Retinal pigment epithelial cell (primary cell): ENCODE measurements around the gene PITPNM1.

ENCODE experiments used
- DNase-seq: peaks from one replicate; pipeline ENCODE4 v3.0.0-alpha.2; 2010; ENCODE audit warnings: low read depth
- H3K4me3 ChIP-seq: 2 replicates; pipeline ENCODE4 v1.5.1; 2011; ENCODE audit warnings: mild to moderate bottlenecking, low read length, control low read depth, moderate library complexity
- TF ChIP-seq, protein P1 (sequence below): conservative IDR thresholded peaks from 2 replicates; pipeline ENCODE4 v1.5.1; 2011; ENCODE audit warnings: low read depth, low read length, control low read depth, inconsistent platforms

Gene PITPNM1

DNA sequence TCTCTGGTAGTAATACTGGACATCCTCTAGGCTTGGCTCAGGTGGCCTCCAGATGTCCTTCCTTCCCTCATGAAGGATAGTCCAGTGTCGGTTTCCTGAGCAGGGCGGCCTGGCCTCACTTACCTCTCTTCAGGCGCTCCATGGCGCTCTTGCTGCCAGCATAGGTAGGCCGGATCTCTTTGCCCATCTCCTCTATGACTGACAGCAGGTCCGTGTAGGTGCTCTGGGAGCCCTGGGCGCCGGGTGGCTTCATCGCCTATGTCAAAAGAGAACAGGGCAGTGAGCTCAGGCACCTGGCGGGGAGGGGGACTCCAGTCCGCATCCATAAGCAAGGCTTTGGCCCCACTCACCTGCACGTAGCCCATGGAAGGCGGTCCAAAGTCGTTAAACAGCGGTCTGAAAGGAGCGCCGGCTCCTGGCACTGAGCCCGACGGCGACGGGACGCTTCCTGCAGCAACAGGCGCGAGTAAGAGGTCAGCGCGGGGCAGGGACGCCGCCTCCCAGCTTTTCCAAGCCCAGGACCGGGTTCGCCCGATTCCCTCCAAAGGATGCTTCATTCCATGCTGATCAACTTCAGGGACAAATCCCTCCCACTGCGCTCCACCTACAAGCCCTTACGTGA lies 2.2 kb upstream of the PITPNM1 start:
- TF ChIP-seq, protein P1, sequence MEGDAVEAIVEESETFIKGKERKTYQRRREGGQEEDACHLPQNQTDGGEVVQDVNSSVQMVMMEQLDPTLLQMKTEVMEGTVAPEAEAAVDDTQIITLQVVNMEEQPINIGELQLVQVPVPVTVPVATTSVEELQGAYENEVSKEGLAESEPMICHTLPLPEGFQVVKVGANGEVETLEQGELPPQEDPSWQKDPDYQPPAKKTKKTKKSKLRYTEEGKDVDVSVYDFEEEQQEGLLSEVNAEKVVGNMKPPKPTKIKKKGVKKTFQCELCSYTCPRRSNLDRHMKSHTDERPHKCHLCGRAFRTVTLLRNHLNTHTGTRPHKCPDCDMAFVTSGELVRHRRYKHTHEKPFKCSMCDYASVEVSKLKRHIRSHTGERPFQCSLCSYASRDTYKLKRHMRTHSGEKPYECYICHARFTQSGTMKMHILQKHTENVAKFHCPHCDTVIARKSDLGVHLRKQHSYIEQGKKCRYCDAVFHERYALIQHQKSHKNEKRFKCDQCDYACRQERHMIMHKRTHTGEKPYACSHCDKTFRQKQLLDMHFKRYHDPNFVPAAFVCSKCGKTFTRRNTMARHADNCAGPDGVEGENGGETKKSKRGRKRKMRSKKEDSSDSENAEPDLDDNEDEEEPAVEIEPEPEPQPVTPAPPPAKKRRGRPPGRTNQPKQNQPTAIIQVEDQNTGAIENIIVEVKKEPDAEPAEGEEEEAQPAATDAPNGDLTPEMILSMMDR = no peak
- H3K4me3 ChIP-seq = peak overlapping the region; percentile 72
- DNase-seq = no peak

DNA sequence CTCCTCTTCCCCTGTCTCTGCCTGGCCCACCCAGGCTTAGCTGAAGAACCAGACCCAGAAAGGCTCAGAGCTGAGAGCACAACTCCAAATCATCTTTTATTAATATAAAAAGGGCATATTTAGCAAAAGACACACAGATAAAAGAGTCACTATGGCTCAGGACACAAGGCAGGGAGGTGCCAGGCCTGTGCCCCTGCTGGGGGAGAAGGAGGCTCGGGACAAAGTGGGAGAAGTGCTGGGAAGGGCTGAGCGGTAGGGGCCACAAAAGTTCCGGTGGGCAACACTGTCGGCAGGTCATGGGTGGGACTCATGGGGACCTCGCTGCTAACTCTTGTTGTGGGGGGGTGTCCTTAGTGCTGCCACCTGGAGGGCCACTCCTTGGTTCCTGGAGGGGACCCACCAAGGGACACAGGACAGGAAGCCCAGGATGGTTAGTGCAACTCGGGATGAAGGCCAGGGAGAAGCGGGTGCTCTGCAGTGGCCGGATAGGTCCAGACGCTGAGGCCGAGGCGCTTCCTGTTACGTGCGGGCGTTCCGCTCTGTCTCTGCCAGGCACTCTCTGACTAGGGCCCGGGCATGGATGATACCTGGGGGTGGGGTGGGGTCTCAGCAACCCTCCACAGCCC lies 1.4 kb upstream of the PITPNM1 start:
- no peak for DNase-seq
- H3K4me3 ChIP-seq = no peak overlapping the region
- TF ChIP-seq, protein P1 = no peak

DNA sequence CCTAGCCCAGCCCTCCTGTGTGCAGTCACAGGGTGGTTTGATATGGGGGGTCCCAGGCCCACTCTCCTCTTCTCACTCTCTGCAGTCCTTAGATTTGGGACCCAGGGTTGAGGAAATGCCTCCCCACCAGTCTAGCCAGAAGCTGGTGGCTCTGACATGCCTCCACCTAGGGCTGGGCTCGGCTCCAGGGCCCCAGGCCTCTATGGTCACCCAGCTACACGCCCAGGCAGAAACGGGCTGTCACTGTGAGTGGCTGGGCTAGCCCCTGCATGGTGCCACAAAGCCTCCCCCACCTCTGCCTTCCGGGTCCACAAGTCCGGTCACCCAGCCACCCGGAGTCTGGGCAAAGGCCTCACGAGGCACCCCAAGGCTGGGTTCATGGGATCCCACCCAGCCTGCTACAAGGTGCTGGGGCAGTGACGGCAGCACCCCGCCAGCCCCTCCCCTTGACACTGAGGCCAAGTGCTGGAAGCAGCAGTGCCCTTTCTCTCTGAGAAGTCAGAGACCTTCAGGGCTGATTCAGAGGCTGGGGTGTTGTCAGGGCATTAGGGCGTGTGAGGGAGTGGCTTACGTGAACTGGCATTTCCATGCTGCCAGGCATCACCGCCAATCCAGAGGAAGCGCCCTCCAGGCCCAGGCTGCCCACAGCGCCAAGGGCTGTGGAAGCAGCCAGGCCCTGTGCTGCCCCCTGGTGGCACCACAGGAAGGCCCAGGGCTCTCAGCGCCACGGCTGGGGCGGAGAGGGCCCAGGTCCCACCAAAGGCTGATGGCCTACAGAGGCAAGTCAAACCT lies 638 bp upstream of the PITPNM1 start:
- peak; percentile 84 for DNase-seq
- TF ChIP-seq, protein P1 = peak; percentile 98
- H3K4me3 ChIP-seq = peak overlapping the region; percentile 25

DNA sequence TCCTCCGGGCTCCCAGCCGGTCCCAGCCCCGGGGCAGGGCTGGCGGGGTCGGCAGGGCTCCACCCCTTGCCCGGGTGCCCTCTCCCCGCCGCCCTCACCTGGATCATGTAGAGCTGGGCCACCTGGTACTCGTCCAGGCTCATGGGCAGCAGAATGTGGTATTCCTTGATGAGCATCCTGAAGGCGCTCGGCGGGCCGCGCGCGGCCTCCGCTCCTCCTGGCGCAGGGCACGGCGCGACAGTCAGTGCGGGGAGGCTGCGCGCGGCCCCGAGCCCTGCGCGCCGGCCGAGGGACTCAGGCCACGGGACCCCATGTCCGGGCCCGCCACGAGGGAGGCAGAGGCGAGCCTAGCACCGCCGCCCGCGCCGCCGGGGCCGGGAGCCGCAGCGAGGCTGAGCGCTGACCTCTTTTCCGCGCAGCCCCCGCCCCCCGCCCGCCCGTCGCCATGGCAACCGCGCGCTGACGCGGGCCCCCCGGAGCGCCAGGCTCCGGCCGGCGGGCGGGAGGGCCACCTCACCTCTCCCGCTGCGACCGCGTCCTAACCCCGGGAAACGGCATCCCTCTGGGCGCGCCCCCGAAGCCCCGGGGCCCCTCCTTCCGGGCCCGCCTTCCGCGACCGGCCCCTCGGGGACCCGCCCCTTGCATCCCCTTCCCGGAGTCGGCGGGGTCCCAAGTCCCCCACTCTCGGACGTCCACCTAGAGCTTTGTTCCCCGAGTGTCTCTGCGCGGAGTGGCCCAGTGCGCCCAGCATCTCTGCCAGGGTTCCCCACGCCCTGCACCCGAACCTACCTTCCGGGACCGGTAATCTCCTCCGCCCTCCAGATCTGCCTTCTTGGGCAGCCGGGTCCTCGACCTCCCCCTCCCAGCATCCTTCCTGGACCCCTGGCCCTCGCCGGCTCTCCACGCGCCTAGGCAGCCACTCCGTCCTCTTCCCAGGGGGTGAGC lies 886 bp downstream of the PITPNM1 start:
- no peak for DNase-seq
- peak overlapping the region; percentile 72 for H3K4me3 ChIP-seq
- TF ChIP-seq, protein P1 = no peak

DNA sequence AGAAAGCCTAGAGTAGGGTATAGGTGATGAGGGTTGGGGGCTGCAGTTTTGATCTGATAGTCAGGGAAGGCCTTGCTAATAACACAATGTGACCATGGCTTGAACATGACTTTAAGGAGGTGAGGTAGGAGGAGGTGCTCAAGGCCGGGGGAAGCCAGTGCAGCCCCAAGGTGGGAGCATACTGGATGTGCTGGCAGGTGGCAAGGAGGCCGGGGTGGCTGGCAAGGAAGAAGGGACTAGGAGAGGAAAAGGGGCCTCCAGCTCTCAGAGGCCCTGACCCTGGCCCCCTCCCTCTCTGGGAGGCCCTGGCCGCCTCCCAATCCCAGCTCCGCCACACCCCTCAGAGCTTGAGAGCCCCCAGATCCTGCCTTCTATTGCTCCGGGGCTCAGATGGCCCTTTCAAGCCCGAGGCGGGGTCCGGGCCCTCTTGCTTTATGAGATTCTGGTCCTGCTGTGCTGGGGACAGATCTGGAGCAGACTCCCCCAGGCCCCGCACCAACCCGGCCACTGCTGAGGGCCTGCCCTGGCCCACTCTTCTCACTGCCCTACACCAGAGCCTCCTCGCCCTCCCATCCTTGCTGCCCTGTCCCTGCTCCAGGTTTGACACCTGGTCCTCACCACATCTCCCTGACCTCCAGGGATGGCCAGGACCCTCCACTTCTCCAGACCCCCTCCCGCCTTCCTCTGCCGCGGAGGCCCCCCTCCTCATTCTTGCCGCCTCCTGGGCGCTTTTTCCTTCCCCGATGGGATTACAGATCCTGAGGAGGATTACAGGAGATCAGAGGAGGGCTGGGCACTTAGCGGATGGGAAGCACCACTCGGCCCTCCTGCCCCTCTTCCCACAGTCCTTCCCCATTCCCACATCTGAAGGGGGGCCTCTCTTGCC lies 1.8 kb downstream of the PITPNM1 start:
- no peak for DNase-seq
- TF ChIP-seq, protein P1 = no peak
- H3K4me3 ChIP-seq = peak overlapping the region; percentile 44
